Stimulated activated naive CD8-positive, alpha-beta T cell treated with anti-CD3 and anti-CD28 coated beads, Interleukin-15, Interleukin-2, amounts not matched to agents 100 ng/mL and 50 ng/mL, for 24 hours (primary cell): Measurements from ENCODE around the gene B3GNT8.

Experiments
- H3K27ac Mint-ChIP-seq: one replicate; pipeline ENCODE4 v1.8.0; 2021; ENCODE audit warnings: mild to moderate bottlenecking, mixed read lengths
- H3K27me3 Mint-ChIP-seq: one replicate; pipeline ENCODE4 v1.8.0; 2021; ENCODE audit warnings: mixed read lengths
- H3K36me3 Mint-ChIP-seq: one replicate; pipeline ENCODE4 v1.8.0; 2021; ENCODE audit warnings: low read depth, mixed read lengths
- H3K4me1 Mint-ChIP-seq: one replicate; pipeline ENCODE4 v1.8.0; 2021; ENCODE audit warnings: low read depth, mixed read lengths
- H3K4me3 Mint-ChIP-seq: one replicate; pipeline ENCODE4 v1.8.0; 2021; ENCODE audit warnings: mild to moderate bottlenecking, mixed read lengths
- H3K9me3 Mint-ChIP-seq: one replicate; pipeline ENCODE4 v1.8.0; 2021; ENCODE audit warnings: mixed read lengths

Gene B3GNT8

DNA sequence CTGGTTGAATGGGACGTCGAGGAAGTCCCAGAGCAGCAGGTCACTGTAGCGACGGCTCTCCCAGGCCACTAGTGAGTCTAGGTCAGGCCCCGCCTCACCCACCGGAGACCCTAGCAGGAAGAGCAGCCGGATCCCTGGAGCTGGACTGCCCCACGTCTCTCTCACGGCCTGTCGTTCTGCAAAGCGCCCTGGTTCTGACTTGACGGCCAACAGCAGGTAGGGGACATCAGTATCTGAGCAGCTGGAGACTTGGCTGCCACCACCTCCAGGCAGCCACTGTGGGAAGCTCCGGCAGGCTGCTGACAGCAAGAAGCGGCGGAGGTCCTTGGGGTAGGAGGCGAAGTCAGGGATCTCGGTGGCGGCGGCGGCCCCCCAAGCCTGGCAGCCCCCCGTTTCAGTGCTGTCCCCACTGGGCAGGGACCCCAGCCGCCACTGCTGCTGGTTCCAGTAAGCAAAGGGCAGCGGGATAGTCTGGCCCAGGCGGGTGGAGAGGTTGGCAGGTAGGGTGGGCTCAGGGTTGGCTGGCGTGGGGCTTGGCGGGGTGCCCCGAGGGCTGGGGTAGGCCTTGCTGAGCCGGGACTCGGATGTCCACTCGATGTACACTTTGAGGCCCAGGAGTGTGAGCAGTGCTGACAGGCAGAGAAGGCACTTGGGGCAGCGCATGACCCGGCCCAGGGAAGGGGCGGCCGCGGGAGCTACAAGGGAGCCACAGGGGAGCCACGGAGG lies 895 bp downstream of the B3GNT8 start:
- Mint-ChIP-seq H3K36me3 (peaks cover 6% of the 10 kb centered on the region), H3K9me3 (no peaks in the 10 kb centered on the region), H3K4me1 (peaks cover 18% of the 10 kb centered on the region), H3K27me3 (no peaks in the 10 kb centered on the region), H3K27ac (no peak overlapping the region), H3K4me3 (no peak overlapping the region)

DNA sequence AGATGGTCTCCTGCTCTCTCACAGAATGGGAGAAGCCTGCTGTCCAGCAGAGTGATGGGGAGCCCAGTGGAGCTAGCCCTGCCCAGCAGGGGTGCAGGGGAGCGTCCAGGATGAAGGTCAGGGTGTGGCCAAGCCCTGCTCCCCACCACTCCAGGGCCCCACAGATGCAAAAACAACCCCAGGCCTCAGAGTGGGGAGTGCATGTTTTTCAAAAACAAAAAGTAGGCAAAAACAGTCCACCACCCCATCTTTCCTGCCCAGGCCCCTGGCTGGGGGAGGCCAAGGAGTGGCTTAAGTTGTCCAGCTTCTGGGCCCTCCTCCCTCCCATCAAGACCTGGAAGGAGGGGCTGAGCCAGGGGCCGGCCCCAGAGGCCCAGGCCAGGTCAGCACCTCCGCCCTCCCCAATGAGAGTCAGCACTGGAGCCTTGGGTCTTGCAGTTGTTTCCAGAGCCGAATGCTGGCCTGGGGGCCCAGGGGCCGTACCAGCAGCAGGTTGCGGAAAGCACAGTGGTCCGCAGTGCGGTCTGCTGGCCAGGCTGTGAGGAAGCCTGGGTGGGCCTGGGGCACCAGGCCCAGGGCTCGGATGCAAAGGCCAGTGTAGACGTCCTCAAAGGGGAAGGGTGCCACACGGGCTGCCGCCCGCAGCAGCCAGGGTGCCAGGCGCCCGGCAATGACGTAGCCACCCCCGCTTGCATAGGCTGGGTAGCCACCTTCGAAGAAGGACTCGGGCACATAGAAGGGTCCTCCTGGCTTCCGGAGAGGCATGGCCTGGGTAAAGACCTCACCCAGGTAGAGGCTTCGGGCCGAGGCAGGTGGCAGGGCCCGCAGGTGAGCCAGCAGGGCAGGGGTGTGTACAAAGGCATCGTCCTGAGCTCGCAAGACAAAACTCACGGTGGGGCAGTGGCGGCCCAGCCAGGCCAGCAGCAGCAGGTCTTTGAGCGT lies 1.7 kb downstream of the B3GNT8 start:
- H3K27me3 Mint-ChIP-seq, result no peaks in the 10 kb centered on the region
- H3K27ac Mint-ChIP-seq, result no peak overlapping the region
- no peak overlapping the region for H3K4me3 Mint-ChIP-seq
- H3K36me3 Mint-ChIP-seq, result no peaks in the 10 kb centered on the region
- no peaks in the 10 kb centered on the region for H3K9me3 Mint-ChIP-seq
- H3K4me1 Mint-ChIP-seq, result peaks cover 18% of the 10 kb centered on the region

DNA sequence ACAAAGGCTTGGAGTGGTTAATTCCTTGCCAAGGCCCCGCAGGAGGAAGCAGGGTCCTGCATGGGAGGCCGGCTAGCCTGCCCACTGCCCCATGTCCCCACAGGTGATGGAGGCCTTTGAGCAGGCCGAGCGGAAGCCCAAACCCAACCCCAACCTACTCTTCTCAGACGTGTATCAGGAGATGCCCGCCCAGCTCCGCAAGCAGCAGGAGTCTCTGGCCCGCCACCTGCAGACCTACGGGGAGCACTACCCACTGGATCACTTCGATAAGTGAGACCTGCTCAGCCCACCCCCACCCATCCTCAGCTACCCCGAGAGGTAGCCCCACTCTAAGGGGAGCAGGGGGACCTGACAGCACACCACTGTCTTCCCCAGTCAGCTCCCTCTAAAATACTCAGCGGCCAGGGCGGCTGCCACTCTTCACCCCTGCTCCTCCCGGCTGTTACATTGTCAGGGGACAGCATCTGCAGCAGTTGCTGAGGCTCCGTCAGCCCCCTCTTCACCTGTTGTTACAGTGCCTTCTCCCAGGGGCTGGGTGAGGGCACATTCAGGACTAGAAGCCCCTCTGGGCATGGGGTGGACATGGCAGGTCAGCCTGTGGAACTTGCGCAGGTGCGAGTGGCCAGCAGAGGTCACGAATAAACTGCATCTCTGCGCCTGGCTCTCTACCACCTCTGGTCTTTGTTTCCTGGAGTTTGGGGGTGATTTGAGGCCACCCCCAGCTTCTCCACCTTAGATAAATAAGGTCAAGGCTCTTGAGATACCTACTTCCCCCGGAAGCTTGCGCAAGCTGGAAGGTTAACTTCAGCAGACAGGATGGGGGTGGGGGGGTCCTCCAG lies 2.6 kb downstream of the B3GNT8 start:
- H3K27ac Mint-ChIP-seq, result peak overlapping the region; percentile 49
- no peak overlapping the region for H3K4me3 Mint-ChIP-seq
- peaks cover 5% of the 10 kb centered on the region for H3K36me3 Mint-ChIP-seq
- no peaks in the 10 kb centered on the region for H3K27me3 Mint-ChIP-seq
- peaks cover 18% of the 10 kb centered on the region for H3K4me1 Mint-ChIP-seq
- no peaks in the 10 kb centered on the region for H3K9me3 Mint-ChIP-seq

DNA sequence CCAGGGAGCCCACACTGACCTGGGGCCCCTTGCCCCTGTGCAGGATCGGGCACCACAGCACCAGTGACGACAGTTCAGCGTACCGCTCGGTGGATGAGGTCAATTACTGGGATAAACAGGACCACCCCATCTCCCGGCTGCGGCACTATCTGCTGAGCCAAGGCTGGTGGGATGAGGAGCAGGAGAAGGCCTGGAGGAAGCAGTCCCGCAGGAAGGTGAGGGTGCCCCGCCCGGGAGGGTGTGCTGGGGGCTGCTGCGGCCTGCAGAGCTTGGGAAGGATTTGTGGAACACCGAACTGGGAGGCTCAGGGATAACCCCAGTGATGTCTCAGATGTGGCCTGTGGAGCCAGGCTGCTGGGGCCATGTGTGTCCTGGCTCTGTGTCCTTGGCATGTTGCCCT lies 4.2 kb downstream of the B3GNT8 start:
- Mint-ChIP-seq H3K4me3 (no peak overlapping the region), H3K27me3 (no peaks in the 10 kb centered on the region), H3K36me3 (peaks cover 12% of the 10 kb centered on the region), H3K27ac (no peak overlapping the region), H3K9me3 (no peaks in the 10 kb centered on the region), H3K4me1 (peaks cover 12% of the 10 kb centered on the region)

DNA sequence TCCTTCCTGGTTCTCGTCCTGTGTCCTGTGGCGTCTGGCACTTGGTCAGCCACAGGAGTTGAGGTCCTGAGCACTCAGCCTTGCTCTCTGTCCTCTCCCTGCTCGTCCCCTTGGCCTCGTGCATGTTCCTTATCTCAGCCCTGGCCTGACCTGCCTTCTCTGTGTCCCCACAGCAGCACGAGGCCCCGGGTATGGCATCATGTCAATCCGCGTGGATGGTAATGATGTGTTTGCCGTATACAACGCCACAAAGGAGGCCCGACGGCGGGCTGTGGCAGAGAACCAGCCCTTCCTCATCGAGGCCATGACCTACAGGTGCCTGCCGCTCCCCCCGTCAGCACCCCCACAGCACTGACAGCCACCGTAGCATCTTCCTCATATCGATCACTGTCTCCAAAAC lies 4.7 kb downstream of the B3GNT8 start:
- Mint-ChIP-seq H3K36me3 (peaks cover 14% of the 10 kb centered on the region), H3K4me1 (peaks cover 7% of the 10 kb centered on the region), H3K27ac (no peak overlapping the region), H3K27me3 (no peaks in the 10 kb centered on the region), H3K9me3 (no peaks in the 10 kb centered on the region), H3K4me3 (no peak overlapping the region)

DNA sequence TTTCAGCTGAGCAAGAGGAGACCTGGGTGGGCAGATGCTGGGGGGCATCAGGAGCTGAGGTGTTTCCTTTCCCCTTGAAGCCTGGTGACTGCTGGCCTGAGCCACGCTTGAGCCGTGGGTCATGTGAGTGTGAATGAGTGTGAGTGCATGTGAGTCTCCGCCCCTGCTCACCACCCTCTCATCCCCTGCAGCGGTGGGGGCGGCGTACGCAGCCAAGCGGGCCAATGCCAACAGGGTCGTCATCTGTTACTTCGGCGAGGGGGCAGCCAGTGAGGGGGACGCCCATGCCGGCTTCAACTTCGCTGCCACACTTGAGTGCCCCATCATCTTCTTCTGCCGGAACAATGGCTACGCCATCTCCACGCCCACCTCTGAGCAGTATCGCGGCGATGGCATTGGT lies 5.2 kb downstream of the B3GNT8 start:
- Mint-ChIP-seq H3K4me1 (peaks cover 3% of the 10 kb centered on the region), H3K27ac (no peak overlapping the region), H3K4me3 (no peak overlapping the region), H3K36me3 (peaks cover 17% of the 10 kb centered on the region), H3K27me3 (no peaks in the 10 kb centered on the region), H3K9me3 (no peaks in the 10 kb centered on the region)

DNA sequence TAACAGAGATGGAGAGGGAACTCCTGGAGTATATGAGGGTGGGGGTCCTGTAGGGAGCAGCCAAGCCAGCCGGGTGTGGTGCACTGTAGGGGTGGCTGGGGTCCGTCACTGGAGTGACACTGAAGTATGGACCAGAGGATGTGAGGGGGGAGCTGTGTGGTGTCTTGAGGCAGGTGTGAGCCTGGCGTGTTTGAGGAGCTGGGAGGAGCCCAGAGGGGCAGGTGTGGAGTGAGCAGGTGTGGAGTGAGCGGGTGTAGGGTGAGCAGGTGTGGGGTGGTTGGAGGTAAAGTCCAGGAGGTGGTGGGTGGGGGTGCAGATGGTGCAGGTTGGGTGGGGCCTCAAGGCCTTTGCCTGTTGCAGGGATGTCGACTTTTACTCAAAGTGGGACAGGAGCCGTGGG lies 5.9 kb downstream of the B3GNT8 start:
- Mint-ChIP-seq H3K4me1 (no peaks in the 10 kb centered on the region), H3K9me3 (no peaks in the 10 kb centered on the region), H3K4me3 (no peak overlapping the region), H3K27me3 (no peaks in the 10 kb centered on the region), H3K27ac (no peak overlapping the region), H3K36me3 (peaks cover 17% of the 10 kb centered on the region)

DNA sequence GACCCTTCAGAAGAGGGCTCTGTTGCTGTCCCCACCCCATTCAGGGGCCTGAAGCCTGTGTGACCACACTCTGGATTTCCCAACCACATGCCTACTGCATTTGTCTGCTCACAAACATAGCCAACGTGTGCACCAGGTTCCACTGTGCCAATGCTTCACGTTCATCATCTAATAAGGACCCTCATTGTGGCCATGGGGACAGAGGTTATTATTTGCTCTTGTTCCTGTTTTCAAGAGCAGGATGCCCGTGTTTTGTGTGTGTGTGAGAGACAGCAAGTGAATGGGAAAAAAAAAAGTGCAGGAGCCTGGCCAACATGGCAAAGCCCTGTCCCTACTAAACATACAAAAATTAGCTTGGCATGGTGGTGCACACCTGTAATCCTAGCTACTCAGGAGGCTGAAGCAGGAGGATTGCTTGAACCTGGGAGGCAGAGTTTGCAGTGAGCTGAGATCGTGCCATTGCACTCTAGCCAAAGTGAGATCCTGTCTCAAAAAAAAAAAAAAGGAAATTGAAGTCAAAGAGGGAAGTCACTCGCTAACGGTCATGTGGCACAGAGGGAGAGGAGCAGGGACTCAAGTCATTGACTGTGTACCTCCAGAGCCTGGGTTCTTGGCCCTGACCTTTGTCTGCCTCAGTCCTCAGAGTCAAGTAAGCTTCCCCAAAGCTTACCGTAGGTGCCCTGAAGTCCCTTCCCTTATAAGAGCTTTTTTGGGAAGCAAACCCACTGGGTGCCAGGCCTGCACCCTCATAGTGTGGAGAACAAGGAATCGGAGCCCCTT lies 6.9 kb downstream of the B3GNT8 start:
- Mint-ChIP-seq H3K27me3 (no peaks in the 10 kb centered on the region), H3K4me3 (no peak overlapping the region), H3K9me3 (no peaks in the 10 kb centered on the region), H3K36me3 (peaks cover 17% of the 10 kb centered on the region), H3K4me1 (no peaks in the 10 kb centered on the region), H3K27ac (no peak overlapping the region)

DNA sequence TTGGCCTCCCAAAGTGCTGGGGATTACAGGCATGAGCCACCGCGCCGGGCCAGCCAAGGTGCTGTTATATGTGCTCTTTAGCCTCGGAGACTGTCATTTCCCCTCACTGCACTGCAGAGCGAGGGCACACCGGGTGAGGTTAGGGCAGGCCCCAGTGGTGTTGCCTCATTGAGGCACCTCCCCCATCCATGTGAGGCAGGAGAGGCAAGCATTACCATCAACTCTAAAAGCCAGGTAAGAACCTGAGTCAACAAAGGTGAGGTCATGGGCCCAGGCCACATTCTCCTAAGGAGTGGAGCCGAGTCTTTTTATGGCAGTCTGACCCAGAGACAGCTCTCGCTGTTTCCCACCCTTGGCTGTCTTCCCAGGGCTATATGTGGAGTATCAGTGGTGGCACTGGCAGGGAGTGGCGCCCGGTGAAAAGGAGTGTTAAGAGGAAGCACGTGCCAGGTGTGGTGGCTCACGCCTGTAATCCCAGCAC lies 10.9 kb downstream of the B3GNT8 start:
- peaks cover 24% of the 10 kb centered on the region for H3K36me3 Mint-ChIP-seq
- H3K27ac Mint-ChIP-seq, result no peak overlapping the region
- no peak overlapping the region for H3K4me3 Mint-ChIP-seq
- no peaks in the 10 kb centered on the region for H3K4me1 Mint-ChIP-seq
- H3K9me3 Mint-ChIP-seq, result no peaks in the 10 kb centered on the region
- no peaks in the 10 kb centered on the region for H3K27me3 Mint-ChIP-seq

DNA sequence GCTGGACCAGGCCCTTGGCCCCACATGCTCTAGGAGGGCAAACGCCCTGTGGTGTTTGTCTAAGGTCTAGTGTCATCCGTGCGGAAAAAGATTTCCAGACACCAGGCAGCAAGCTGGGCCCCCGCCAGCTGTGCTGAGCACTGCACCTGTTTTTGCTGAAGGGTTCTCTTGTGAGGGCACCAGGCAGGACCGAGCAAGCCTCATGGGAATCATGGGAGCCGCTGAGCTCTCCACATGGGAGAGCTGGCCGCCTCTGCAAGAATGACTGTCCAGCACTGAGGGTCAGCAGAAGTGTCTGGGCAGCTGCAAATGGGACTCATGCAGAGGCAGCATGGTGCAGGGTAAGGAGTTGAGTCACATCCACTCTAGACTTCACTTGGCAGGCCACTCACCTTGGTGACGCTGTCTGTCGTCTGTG lies 12.0 kb downstream of the B3GNT8 start:
- Mint-ChIP-seq H3K36me3 (peaks cover 22% of the 10 kb centered on the region), H3K4me1 (peaks cover 2% of the 10 kb centered on the region), H3K27me3 (no peaks in the 10 kb centered on the region), H3K4me3 (no peak overlapping the region), H3K9me3 (no peaks in the 10 kb centered on the region), H3K27ac (no peak overlapping the region)

DNA sequence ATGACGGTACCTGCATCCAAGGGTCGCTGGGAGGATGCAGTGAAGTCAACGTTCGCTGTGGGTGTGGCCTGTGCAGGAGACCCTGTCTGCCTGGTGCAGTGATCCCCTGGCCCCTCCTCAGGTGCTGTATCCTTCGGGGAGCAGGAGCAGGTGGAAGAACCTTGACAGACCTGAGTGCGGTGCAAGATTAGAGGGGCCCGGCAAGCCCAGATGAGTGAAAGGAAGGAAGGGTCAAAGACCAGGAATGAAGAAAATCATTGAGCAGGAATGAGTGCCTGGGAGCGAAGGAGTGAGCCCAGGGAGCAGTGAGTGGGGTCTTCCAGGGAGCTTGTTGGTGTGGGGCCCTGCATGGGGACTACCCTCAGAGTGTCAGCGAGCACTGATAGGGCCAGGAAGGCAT lies 12.7 kb downstream of the B3GNT8 start:
- Mint-ChIP-seq H3K4me3 (no peak overlapping the region), H3K4me1 (peaks cover 7% of the 10 kb centered on the region), H3K27ac (no peak overlapping the region), H3K9me3 (no peaks in the 10 kb centered on the region), H3K36me3 (peaks cover 19% of the 10 kb centered on the region), H3K27me3 (no peaks in the 10 kb centered on the region)

DNA sequence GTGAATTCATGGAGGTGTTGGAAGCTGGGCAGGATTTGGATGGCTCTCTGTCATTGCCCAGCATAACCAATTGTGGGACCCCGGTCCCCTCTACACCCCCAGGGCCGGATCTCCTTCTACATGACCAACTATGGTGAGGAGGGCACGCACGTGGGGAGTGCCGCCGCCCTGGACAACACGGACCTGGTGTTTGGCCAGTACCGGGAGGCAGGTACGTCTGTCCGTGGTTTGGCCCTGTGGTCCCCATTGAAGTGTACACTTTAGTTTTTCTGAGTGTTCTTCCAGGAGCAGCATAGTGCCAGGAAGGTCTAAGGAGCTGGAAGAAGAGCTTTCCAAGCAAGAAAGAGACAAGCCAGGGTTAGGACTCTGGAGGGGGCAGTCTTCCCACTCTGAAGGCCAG lies 13.2 kb downstream of the B3GNT8 start:
- Mint-ChIP-seq H3K9me3 (no peaks in the 10 kb centered on the region), H3K4me1 (peaks cover 11% of the 10 kb centered on the region), H3K4me3 (no peak overlapping the region), H3K27me3 (no peaks in the 10 kb centered on the region), H3K27ac (no peak overlapping the region), H3K36me3 (peaks cover 19% of the 10 kb centered on the region)

DNA sequence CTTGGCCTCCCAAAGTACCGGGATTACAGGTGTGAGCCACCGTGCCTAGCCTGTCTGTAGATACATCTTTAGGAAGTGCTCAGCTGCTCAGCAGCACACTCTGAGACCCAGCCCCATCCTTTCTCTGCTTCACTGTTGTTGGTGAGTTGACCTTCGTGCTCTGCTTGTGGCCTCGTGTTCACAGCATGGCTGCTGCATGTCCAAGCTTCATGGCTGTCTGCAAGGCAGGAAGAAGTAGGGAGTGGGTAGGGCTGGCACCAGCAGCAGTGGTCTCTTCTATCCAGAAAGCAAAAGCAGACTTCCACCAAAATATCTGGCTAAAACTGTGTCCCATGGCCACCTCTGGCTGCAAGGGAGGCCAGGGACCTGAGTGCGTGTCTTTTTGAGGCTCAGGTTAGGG lies 14.2 kb downstream of the B3GNT8 start:
- Mint-ChIP-seq H3K9me3 (no peaks in the 10 kb centered on the region), H3K27ac (no peak overlapping the region), H3K36me3 (peaks cover 12% of the 10 kb centered on the region), H3K4me1 (peaks cover 11% of the 10 kb centered on the region), H3K4me3 (no peak overlapping the region), H3K27me3 (no peaks in the 10 kb centered on the region)

DNA sequence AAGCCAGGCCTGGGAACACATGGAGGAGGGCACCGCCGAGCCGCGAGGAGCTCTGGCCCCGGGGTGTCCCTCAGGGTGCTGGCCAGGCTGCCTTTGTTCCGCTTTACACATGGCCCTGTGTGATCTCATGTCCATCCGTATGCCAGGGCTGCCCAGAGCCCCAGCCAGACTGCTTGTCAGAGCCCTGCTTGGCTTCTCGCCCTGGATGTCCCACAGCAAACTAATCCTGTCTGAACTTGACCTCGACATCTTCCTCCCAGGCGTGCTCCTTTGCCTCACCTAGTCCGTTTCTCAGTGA lies 15.3 kb downstream of the B3GNT8 start:
- H3K4me3 Mint-ChIP-seq, result no peak overlapping the region
- H3K4me1 Mint-ChIP-seq, result peaks cover 11% of the 10 kb centered on the region
- H3K27me3 Mint-ChIP-seq, result no peaks in the 10 kb centered on the region
- H3K27ac Mint-ChIP-seq, result no peak overlapping the region
- peaks cover 7% of the 10 kb centered on the region for H3K36me3 Mint-ChIP-seq
- no peaks in the 10 kb centered on the region for H3K9me3 Mint-ChIP-seq
